Natural killer cell treated with Interleukin-12 subunit alpha and Interleukin-12 subunit beta and Interleukin-15 and Interleukin-18, amount 100 ng/mL, for 72 hours (primary cell): ENCODE measurements around the gene GAS7. TPM values are rescaled to one million over a fixed set of nuclear protein-coding genes. Genes with fewer than 3 reads are reported as not detected.
A peak's percentile ranks its signal among the peaks of the same experiment; 100 is the strongest.
"Not testable (repeated sequence)": the region's sequence is repeated elsewhere in the genome, so short reads cannot be mapped to it uniquely, and the experiment has no call there.

Experiments used
- ATAC-seq, 2 donors: fragments of 150-1000 bp; cut with Tn5 transposase in 1 of 2; sonication (Bioruptor Pico), chemical (Tn5 transposase) in 1 of 2; 2 replicates each; pipeline ENCODE4 v1.10.0; 2021
- DNase-seq: peaks from one replicate; pipeline ENCODE4 v3.0.0; 2022; ENCODE audit warnings: low spot score
- H3K27ac Mint-ChIP-seq, 2 donors: 1 replicate in 1 of 2; 2 replicates in 1 of 2; pipeline ENCODE4 v1.8.0; 2022; ENCODE audit warnings: mixed read lengths in 2 of 2, mild to moderate bottlenecking in 1 of 2, moderate library complexity in 1 of 2
- H3K27me3 Mint-ChIP-seq, 2 donors: 1 replicate in 1 of 2; 2 replicates in 1 of 2; pipeline ENCODE4 v1.8.0; 2022; ENCODE audit warnings: mixed read lengths in 2 of 2
- H3K36me3 Mint-ChIP-seq: one replicate; pipeline ENCODE4 v1.8.0; 2022; ENCODE audit warnings: mixed read lengths
- H3K4me1 Mint-ChIP-seq, 2 donors: 1 replicate in 1 of 2; 2 replicates in 1 of 2; pipeline ENCODE4 v1.8.0; 2022; ENCODE audit warnings: low read depth in 2 of 2, mixed read lengths in 2 of 2, mild to moderate bottlenecking in 1 of 2
- H3K4me3 Mint-ChIP-seq: one replicate; pipeline ENCODE4 v1.8.0; 2022; ENCODE audit warnings: mixed read lengths
- H3K9me3 Mint-ChIP-seq: 2 replicates; pipeline ENCODE4 v1.8.0; 2022; ENCODE audit warnings: mixed read lengths
- total RNA-seq, 2 donors: library from RNA; stranded (reverse); gene quantifications; one replicate each; pipeline ENCODE4 v1.2.3, GENCODE V29; 2022

GAS7 gene
- total RNA-seq, 2 donors from 2014 or later, result 4.9 to 5.5 TPM

DNA sequence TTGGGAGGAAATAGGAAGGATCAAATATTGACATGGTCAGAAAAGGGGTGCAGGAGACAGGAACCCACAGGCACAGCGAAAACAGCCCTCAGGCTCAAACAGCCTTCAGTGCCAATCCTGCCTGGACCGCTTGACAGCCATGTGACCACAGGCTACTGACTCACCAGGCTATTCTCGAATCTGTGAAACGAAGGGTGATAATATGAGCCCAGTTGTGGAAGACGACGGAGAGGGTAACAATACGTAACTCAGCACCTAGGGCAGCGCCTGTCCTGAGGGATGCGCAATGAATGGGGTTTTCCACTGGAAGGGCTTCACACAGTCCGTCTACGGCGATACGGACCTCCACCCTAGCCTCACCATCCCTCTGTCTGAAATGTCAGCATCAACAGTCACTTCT lies 176.0 kb downstream of the GAS7 start:
- ATAC-seq, result no peak
- H3K27ac Mint-ChIP-seq, result peak overlapping the region in 1 of 2 donors; percentile 30
- H3K36me3 Mint-ChIP-seq, result no peaks in the 10 kb centered on the region
- DNase-seq, result no peak
- no peaks in the 10 kb centered on the region for H3K9me3 Mint-ChIP-seq
- no peak overlapping the region for H3K4me3 Mint-ChIP-seq
- peaks cover 21 to 22% of the 10 kb centered on the region in 2 donors for H3K4me1 Mint-ChIP-seq
- H3K27me3 Mint-ChIP-seq, result no peaks in the 10 kb centered on the region

GRCh38 chr17:10021272-10021984 lies 177.0 kb downstream of the GAS7 start:
- Mint-ChIP-seq H3K27me3 (no peaks in the 10 kb centered on the region), H3K27ac (no peak overlapping the region), H3K4me3 (no peak overlapping the region), H3K4me1 (peaks cover 21 to 22% of the 10 kb centered on the region in 2 donors), H3K36me3 (no peaks in the 10 kb centered on the region), H3K9me3 (no peaks in the 10 kb centered on the region)
- ATAC-seq (peak; percentile 80 to 92), DNase-seq (peak; percentile 77)

DNA sequence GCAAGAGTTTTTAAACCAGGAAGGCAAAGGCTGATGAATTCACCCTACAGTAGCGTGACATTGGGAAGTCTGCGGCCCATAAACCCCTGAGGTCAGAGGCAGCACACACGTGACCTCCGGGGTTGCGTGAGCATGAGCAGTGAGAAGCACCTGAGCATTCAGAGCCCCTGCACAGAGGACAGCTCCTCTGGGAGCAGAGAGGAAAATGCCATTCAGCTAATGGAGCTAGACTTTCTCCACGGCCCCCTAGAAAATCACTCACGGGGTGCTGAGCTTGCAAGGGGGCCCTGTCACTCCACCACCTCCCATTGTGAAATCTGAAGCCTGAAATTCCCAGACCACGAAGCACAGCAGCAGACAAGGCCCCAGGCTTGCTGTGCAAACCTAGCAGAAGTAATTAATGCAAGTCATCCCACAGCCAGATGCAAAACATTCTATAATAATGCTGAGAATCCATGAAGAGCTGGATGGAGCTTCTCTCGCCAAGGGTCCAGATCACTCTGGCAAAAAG lies 178.4 kb downstream of the GAS7 start:
- peaks cover 21 to 26% of the 10 kb centered on the region in 2 donors for H3K4me1 Mint-ChIP-seq
- H3K36me3 Mint-ChIP-seq, result no peaks in the 10 kb centered on the region
- H3K27me3 Mint-ChIP-seq, result no peaks in the 10 kb centered on the region
- H3K27ac Mint-ChIP-seq, result no peak overlapping the region
- ATAC-seq, result no peak
- H3K9me3 Mint-ChIP-seq, result no peaks in the 10 kb centered on the region
- DNase-seq, result no peak
- H3K4me3 Mint-ChIP-seq, result no peak overlapping the region

GRCh38 chr17:10018461-10018891 lies 179.9 kb downstream of the GAS7 start:
- Mint-ChIP-seq H3K27me3 (no peaks in the 10 kb centered on the region), H3K27ac (no peak overlapping the region), H3K4me3 (no peak overlapping the region), H3K4me1 (peaks cover 33 to 37% of the 10 kb centered on the region in 2 donors), H3K36me3 (no peaks in the 10 kb centered on the region), H3K9me3 (no peaks in the 10 kb centered on the region)
- ATAC-seq (no peak), DNase-seq (no peak)

GRCh38 chr17:10016958-10017570 lies 181.3 kb downstream of the GAS7 start:
- H3K4me1 Mint-ChIP-seq, result peaks cover 34 to 39% of the 10 kb centered on the region in 2 donors
- H3K27ac Mint-ChIP-seq, result not testable (repeated sequence)

GRCh38 chr17:10013365-10014112 lies 184.9 kb downstream of the GAS7 start:
- no peaks in the 10 kb centered on the region for H3K9me3 Mint-ChIP-seq
- H3K27ac Mint-ChIP-seq, result peak overlapping the region; percentile 32 to 86
- H3K27me3 Mint-ChIP-seq, result no peaks in the 10 kb centered on the region
- peak; percentile 85 for DNase-seq
- peak; percentile 85 to 93 for ATAC-seq
- H3K4me3 Mint-ChIP-seq, result peak overlapping the region; percentile 53
- no peaks in the 10 kb centered on the region for H3K36me3 Mint-ChIP-seq
- H3K4me1 Mint-ChIP-seq, result peaks cover 22 to 30% of the 10 kb centered on the region in 2 donors

More at GRCh38 chr17:10016958-10017570, 181.3 kb downstream of the GAS7 start:
- DNase-seq, H3K27me3 Mint-ChIP-seq, H3K36me3 Mint-ChIP-seq, H3K4me3 Mint-ChIP-seq, H3K9me3 Mint-ChIP-seq, ATAC-seq: not testable (repeated sequence)

GRCh38 chr17:10010752-10011151 lies 187.7 kb downstream of the GAS7 start:
- Mint-ChIP-seq H3K4me3 (no peak overlapping the region), H3K36me3 (no peaks in the 10 kb centered on the region), H3K9me3 (no peaks in the 10 kb centered on the region), H3K27me3 (no peaks in the 10 kb centered on the region), H3K27ac (peak overlapping the region in 1 of 2 donors; percentile 72), H3K4me1 (peaks cover 18 to 26% of the 10 kb centered on the region in 2 donors)
- DNase-seq, result no peak
- ATAC-seq, result no peak

DNA sequence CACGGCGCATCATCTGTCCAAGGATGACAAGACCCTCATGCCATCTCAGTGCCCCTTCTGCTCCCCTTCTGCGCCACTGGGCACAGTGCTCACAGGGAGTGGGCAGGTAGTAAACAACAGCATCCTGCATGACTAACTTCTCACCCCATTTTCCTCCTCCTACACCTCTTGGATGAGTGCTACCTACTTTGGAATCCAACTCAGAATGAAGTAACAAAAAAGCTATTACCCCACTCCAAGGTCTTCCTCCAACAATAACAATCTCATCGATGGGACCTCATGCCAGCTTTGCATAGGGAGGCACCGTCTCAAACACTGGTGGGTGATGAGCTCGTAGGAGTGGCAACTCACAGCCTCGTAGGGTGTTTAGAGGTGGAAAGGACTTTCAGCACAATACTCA lies 194.7 kb downstream of the GAS7 start:
- peaks cover 16 to 24% of the 10 kb centered on the region in 2 donors for H3K4me1 Mint-ChIP-seq
- H3K9me3 Mint-ChIP-seq, result no peaks in the 10 kb centered on the region
- DNase-seq (no peak), ATAC-seq (no peak)
- no peaks in the 10 kb centered on the region for H3K36me3 Mint-ChIP-seq
- no peak overlapping the region for H3K4me3 Mint-ChIP-seq
- no peaks in the 10 kb centered on the region for H3K27me3 Mint-ChIP-seq
- H3K27ac Mint-ChIP-seq, result no peak overlapping the region

DNA sequence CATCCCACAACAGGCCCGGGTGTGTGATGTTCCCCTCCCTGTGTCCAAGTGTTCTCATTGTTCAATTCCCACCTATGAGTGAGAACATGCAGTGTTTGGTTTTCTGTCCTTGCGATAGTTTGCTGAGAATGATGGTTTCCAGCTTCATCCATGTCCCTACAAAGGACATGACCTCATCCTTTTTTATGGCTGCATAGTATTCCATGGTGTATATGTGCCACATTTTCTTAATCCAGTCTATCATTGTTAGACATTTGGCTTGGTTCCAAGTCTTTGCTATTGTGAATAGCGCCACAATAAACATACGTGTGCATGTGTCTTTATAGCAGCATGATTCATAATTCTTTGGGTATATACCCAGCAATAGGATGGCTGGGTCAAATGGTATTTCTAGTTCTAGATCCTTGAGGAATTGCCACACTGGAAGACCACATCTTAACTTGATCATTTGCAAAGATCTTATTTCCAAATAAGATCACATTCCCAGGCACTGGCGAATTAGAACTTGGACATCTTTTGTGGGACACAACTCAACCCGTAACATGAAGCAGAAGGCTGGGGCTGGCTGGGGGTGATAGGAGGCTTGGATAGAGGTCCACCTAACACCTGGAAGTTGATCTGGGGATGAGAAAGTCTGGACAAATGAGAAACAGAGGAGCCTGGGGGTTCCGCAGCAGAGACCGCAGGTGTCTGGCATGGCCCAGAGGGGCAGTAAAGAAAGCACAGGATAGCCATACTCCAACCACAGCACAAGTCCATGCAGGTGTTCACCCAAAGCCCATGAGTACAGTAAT lies 195.6 kb downstream of the GAS7 start:
- not testable (repeated sequence) for H3K27me3 Mint-ChIP-seq, H3K4me3 Mint-ChIP-seq, DNase-seq, ATAC-seq, H3K9me3 Mint-ChIP-seq, H3K27ac Mint-ChIP-seq, H3K36me3 Mint-ChIP-seq
- peaks cover 16 to 28% of the 10 kb centered on the region in 2 donors for H3K4me1 Mint-ChIP-seq

GRCh38 chr17:10001306-10001873 lies 197.0 kb downstream of the GAS7 start:
- DNase-seq (no peak), ATAC-seq (no peak)
- H3K27ac Mint-ChIP-seq, result peak overlapping the region in 1 of 2 donors; percentile 28
- no peaks in the 10 kb centered on the region for H3K36me3 Mint-ChIP-seq
- H3K4me3 Mint-ChIP-seq, result no peak overlapping the region
- no peaks in the 10 kb centered on the region for H3K9me3 Mint-ChIP-seq
- H3K4me1 Mint-ChIP-seq, result peaks cover 16 to 31% of the 10 kb centered on the region in 2 donors
- no peaks in the 10 kb centered on the region for H3K27me3 Mint-ChIP-seq

GRCh38 chr17:9999919-10000695 lies 198.3 kb downstream of the GAS7 start:
- Mint-ChIP-seq H3K27ac (peak overlapping the region in 1 of 2 donors; percentile 28), H3K4me1 (peaks cover 18 to 28% of the 10 kb centered on the region in 2 donors), H3K4me3 (no peak overlapping the region), H3K9me3 (no peaks in the 10 kb centered on the region), H3K27me3 (no peaks in the 10 kb centered on the region), H3K36me3 (no peaks in the 10 kb centered on the region)
- ATAC-seq, result peak; percentile 36 to 80
- no peak for DNase-seq

GRCh38 chr17:9998060-9998459 lies 200.3 kb downstream of the GAS7 start:
- no peak overlapping the region for H3K4me3 Mint-ChIP-seq

More at GRCh38 chr17:9998060-9998459, 200.3 kb downstream of the GAS7 start:
- Mint-ChIP-seq H3K36me3 (no peaks in the 10 kb centered on the region), H3K27me3 (no peaks in the 10 kb centered on the region), H3K9me3 (no peaks in the 10 kb centered on the region), H3K27ac (no peak overlapping the region), H3K4me1 (peaks cover 22 to 25% of the 10 kb centered on the region in 2 donors)
- ATAC-seq (no peak), DNase-seq (no peak)
